Measurements from ENCODE around the gene RALBP1.

RALBP1 gene

GRCh38 chr18:9437672-9438071 lies 37.6 kb upstream of the RALBP1 start:
- Histone ChIP-seq H3K4me1 (ENCODE audit: control insufficient read depth, insufficient read depth, low read length) (no peaks in the 10 kb centered on the region), H3K9me3 (ENCODE audit: control insufficient read depth, insufficient read depth, low read depth, low read length) (no peaks in the 10 kb centered on the region), H3K4me3 (ENCODE audit: low read depth, low read length) (no peak overlapping the region), H3K27ac (ENCODE audit: extremely low read depth, low read depth, low read length) (no peak overlapping the region), H3K36me3 (ENCODE audit: control insufficient read depth in 2 of 2, insufficient read depth in 1 of 2, low read length in 2 of 2) (no peaks in the 10 kb centered on the region)
- TF ChIP-seq SP3 (tag by site-specific recombination; IDR thresholded peaks at IDR 0.05) (no peak), ZNF548 (tag by site-specific recombination; IDR thresholded peaks at IDR 0.05) (no peak), ZFP3 (tag by site-specific recombination; IDR thresholded peaks at IDR 0.05; ENCODE audit: low read depth) (no peak), ZNF366 (tag by site-specific recombination; conservative IDR thresholded peaks at IDR 0.05) (no peak), ZNF549 (tag by site-specific recombination; IDR thresholded peaks at IDR 0.05) (no peak), ZNF221 (tag by site-specific recombination; IDR thresholded peaks at IDR 0.05; ENCODE audit: borderline replicate concordance) (no peak), ZNF354C (tag by site-specific recombination; IDR thresholded peaks at IDR 0.05; ENCODE audit: borderline replicate concordance, low read depth) (no peak), ZSCAN16 (tag by site-specific recombination; IDR thresholded peaks at IDR 0.05) (no peak), ZNF311 (tag by site-specific recombination; IDR thresholded peaks at IDR 0.05; ENCODE audit: borderline replicate concordance) (no peak), MEIS1 (CRISPR knock-in tag; IDR thresholded peaks at IDR 0.05; ENCODE audit: borderline replicate concordance) (no peak), HIC1 (tag by site-specific recombination; IDR thresholded peaks at IDR 0.05) (no peak), KLF17 (tag by site-specific recombination; IDR thresholded peaks at IDR 0.05) (no peak), BCL11B (tag by site-specific recombination; IDR thresholded peaks at IDR 0.05; ENCODE audit: low read depth) (no peak), ZFHX2 (tag by site-specific recombination; conservative IDR thresholded peaks at IDR 0.05) (no peak), ZNF140 (tag by site-specific recombination; IDR thresholded peaks at IDR 0.05) (no peak), SP7 (tag by site-specific recombination; IDR thresholded peaks at IDR 0.05) (no peak), ZBTB6 (tag by site-specific recombination; IDR thresholded peaks at IDR 0.05) (no peak)
- ChIA-PET POLR2A (no interaction called here), CTCF (interaction anchor here (0.7 to 0.9 kb wide), 2 partner anchors 117 to 128 kb away, joined by 3 to 6 read pairs; no protein-coding TSS in a partner anchor)

GRCh38 chr18:9441061-9441460 lies 34.3 kb upstream of the RALBP1 start:
- no peak overlapping the region for H3K4me3 ChIP-seq (ENCODE audit: low read depth, low read length)
- H3K4me1 ChIP-seq (ENCODE audit: control insufficient read depth, insufficient read depth, low read length) = no peaks in the 10 kb centered on the region
- ChIA-PET POLR2A (interaction anchor here (0.6 kb wide), 1 partner anchor 153 kb away, joined by 4 read pairs; no protein-coding TSS in a partner anchor), CTCF (interaction anchor here (0.7 to 0.8 kb wide), 2 partner anchors 11 to 15 kb away, joined by 3 to 5 read pairs; no protein-coding TSS in a partner anchor)
- H3K36me3 ChIP-seq (ENCODE audit: control insufficient read depth in 2 of 2, insufficient read depth in 1 of 2, low read length in 2 of 2) = no peaks in the 10 kb centered on the region
- no peak overlapping the region for H3K27ac ChIP-seq (ENCODE audit: extremely low read depth, low read depth, low read length)
- TF ChIP-seq ZNF354C (tag by site-specific recombination; IDR thresholded peaks at IDR 0.05; ENCODE audit: borderline replicate concordance, low read depth) = no peak
- TF ChIP-seq ZNF514 (tag by site-specific recombination; IDR thresholded peaks at IDR 0.05) = no peak
- TF ChIP-seq ZNF184 (tag by site-specific recombination; IDR thresholded peaks at IDR 0.05) = no peak
- no peak for TF ChIP-seq ZXDB (tag by site-specific recombination; IDR thresholded peaks at IDR 0.05)
- no peaks in the 10 kb centered on the region for H3K9me3 ChIP-seq (ENCODE audit: control insufficient read depth, insufficient read depth, low read depth, low read length)

Measured in HEK293 (cell line).